HepG2 (cell line): ENCODE data around the gene DDX6.

Experiments
- CTCF ChIP-seq: sonication (generic); formaldehyde crosslinking; IDR thresholded peaks from 2 replicates; pipeline ENCODE4 v1.5.0; 2020; ENCODE audit warnings: mild to moderate bottlenecking, missing genetic modification reagents, moderate library complexity
- FOXK1 ChIP-seq: sonication (generic); formaldehyde crosslinking; IDR thresholded peaks from 2 replicates; pipeline ENCODE4 v1.4.0; 2020; ENCODE audit warnings: low read depth, missing genetic modification reagents, borderline replicate concordance
- RXRA ChIP-seq: sonication (generic); formaldehyde crosslinking; IDR thresholded peaks from 2 replicates; pipeline ENCODE4 v1.5.1; 2020; ENCODE audit warnings: missing genetic modification reagents
- SOX6 ChIP-seq, 2 experiments: fragments of 450-650 bp in 1 of 2; sonication (generic) in 1 of 2; formaldehyde crosslinking in 1 of 2; IDR thresholded peaks; 2 replicates each; pipeline versions ENCODE4 v1.4.0 to v1.6.1; 2017 to 2020; ENCODE audit warnings: antibody characterized with exemption in 1 of 2, mild to moderate bottlenecking in 1 of 2, missing genetic modification reagents in 1 of 2
- TBP ChIP-seq: sonication (generic); formaldehyde crosslinking; IDR thresholded peaks from 2 replicates; pipeline ENCODE4 v1.5.0; 2020; ENCODE audit warnings: missing genetic modification reagents
- ZBTB21 ChIP-seq: sonication (generic); formaldehyde crosslinking; IDR thresholded peaks from 2 replicates; pipeline ENCODE4 v1.4.0; 2020; ENCODE audit warnings: missing genetic modification reagents
- ZNF143 ChIP-seq: sonication (generic); formaldehyde crosslinking; IDR thresholded peaks from 2 replicates; pipeline ENCODE4 v1.4.0; 2020; ENCODE audit warnings: missing genetic modification reagents
- ZNF274 ChIP-seq: sonication (generic); formaldehyde crosslinking; IDR thresholded peaks from 2 replicates; pipeline ENCODE4 v1.5.1; 2020; ENCODE audit warnings: mild to moderate bottlenecking, missing genetic modification reagents
- ZNF3 ChIP-seq: IDR thresholded peaks from 2 replicates; pipeline ENCODE4 v1.7.0; 2017; ENCODE audit warnings: inconsistent platforms
- ZNF562 ChIP-seq: sonication (generic); formaldehyde crosslinking; IDR thresholded peaks from 2 replicates; pipeline ENCODE4 v1.8.0; 2022; ENCODE audit warnings: missing genetic modification reagents, borderline replicate concordance
- ZSCAN25 ChIP-seq: sonication (generic); formaldehyde crosslinking; IDR thresholded peaks from 2 replicates; pipeline ENCODE4 v1.8.0; 2022; ENCODE audit warnings: mild to moderate bottlenecking, missing genetic modification reagents

- TF ChIP-seq TBP (CRISPR knock-in tag): no peak
- TF ChIP-seq FOXK1 (CRISPR knock-in tag): no peak
- TF ChIP-seq SOX6 (IDR thresholded peaks at IDR 0.05): no peak
- TF ChIP-seq SOX6 (CRISPR knock-in tag; IDR thresholded peaks at IDR 0.05): no peak
- no peak for TF ChIP-seq CTCF
- no peak for TF ChIP-seq ZNF562 (CRISPR knock-in tag)
- TF ChIP-seq RXRA: no peak
- TF ChIP-seq ZNF3: no peak
- no peak for TF ChIP-seq ZNF143 (CRISPR knock-in tag)
- TF ChIP-seq ZNF274 (CRISPR knock-in tag): no peak
- TF ChIP-seq ZSCAN25 (CRISPR knock-in tag): no peak
- TF ChIP-seq ZBTB21 (CRISPR knock-in tag): no peak
Observed at GRCh38 chr11:118820412-118821357, 29.7 kb upstream of the DDX6 start.
